MM.1S (cell line): ENCODE data around the gene CREB3L2.

ENCODE experiments used
- DNase-seq: peaks from one replicate; pipeline ENCODE4 v3.0.0-alpha.2; 2015
- H2AFZ ChIP-seq: fragments of 300-600 bp; sonication (generic); 2 replicates; pipeline ENCODE4 v1.6.0; 2016; ENCODE audit warnings: antibody characterized with exemption, low read length
- H3F3A ChIP-seq: fragments of 300-600 bp; sonication (generic); 2 replicates; pipeline ENCODE4 v1.6.1; 2016; ENCODE audit warnings: mild to moderate bottlenecking, antibody characterized with exemption, low read length, moderate library complexity, mixed read lengths; ENCODE audit not compliant: insufficient read depth
- H3K27ac ChIP-seq: fragments of 300-600 bp; sonication (generic); 2 replicates; pipeline ENCODE4 v1.5.1; 2016; ENCODE audit warnings: mild to moderate bottlenecking, low read length
- H3K27me3 ChIP-seq: fragments of 300-600 bp; sonication (generic); replicated peaks from 2 replicates; pipeline ENCODE4 v1.6.0; 2016; ENCODE audit warnings: low read length; ENCODE audit not compliant: insufficient read depth
- H3K36me3 ChIP-seq: fragments of 300-600 bp; sonication (generic); replicated peaks from 2 replicates; pipeline ENCODE4 v1.6.1; 2016; ENCODE audit warnings: mild to moderate bottlenecking, low read length, mixed read lengths; ENCODE audit not compliant: insufficient read depth
- H3K4me1 ChIP-seq: fragments of 300-600 bp; sonication (generic); 2 replicates; pipeline ENCODE4 v1.6.1; 2016; ENCODE audit warnings: low read length, mixed read lengths
- H3K4me2 ChIP-seq: fragments of 300-600 bp; sonication (generic); 2 replicates; pipeline ENCODE4 v1.6.0; 2016; ENCODE audit warnings: low read depth, low read length
- H3K4me3 ChIP-seq: fragments of 300-600 bp; sonication (generic); 2 replicates; pipeline ENCODE4 v1.5.1; 2016; ENCODE audit warnings: low read length, mixed read lengths
- H3K79me2 ChIP-seq: fragments of 300-600 bp; sonication (generic); 2 replicates; pipeline ENCODE4 v1.6.1; 2016; ENCODE audit warnings: mixed run types, low read length, mixed read lengths
- H3K9ac ChIP-seq: fragments of 300-600 bp; sonication (generic); 2 replicates; pipeline ENCODE4 v1.6.1; 2016; ENCODE audit warnings: low read length, mixed read lengths
- H3K9me2 ChIP-seq: fragments of 300-600 bp; sonication (generic); replicated peaks from 2 replicates; pipeline ENCODE4 v1.6.1; 2016; ENCODE audit warnings: mild to moderate bottlenecking, low read length, mixed read lengths; ENCODE audit not compliant: insufficient read depth
- H3K9me3 ChIP-seq: fragments of 300-600 bp; sonication (generic); replicated peaks from 2 replicates; pipeline ENCODE4 v1.6.1; 2016; ENCODE audit warnings: mild to moderate bottlenecking, low read length, mixed read lengths; ENCODE audit not compliant: insufficient read depth
- H4K20me1 ChIP-seq: fragments of 300-600 bp; sonication (generic); 2 replicates; pipeline ENCODE4 v1.6.1; 2016; ENCODE audit warnings: mild to moderate bottlenecking, low read length, moderate library complexity, mixed read lengths; ENCODE audit not compliant: insufficient read depth
- CTCF ChIP-seq: fragments of 300-600 bp; sonication (generic); IDR thresholded peaks from 2 replicates; pipeline ENCODE4 v1.5.1; 2016; ENCODE audit warnings: antibody characterized with exemption, low read length, mixed read lengths
- EZH2 ChIP-seq: fragments of 300-600 bp; sonication (generic); optimal IDR thresholded peaks from 2 replicates; pipeline ENCODE3; 2017; ENCODE audit warnings: low read depth, mild to moderate bottlenecking, antibody characterized with exemption, low read length, mixed read lengths
- EZH2phosphoT487 ChIP-seq: fragments of 300-600 bp; sonication (generic); IDR thresholded peaks from 2 replicates; pipeline ENCODE4 v1.6.1; 2018; ENCODE audit warnings: antibody characterized with exemption, low read length

The CREB3L2 gene

GRCh38 chr7:137933270-137934017 is 68.4 kb downstream of the CREB3L2 start:
- Histone ChIP-seq H3K4me2 (no peak overlapping the region), H3K27ac (no peak overlapping the region), H3K9me3 (no peaks in the 10 kb centered on the region), H3K36me3 (no peaks in the 10 kb centered on the region), H2AFZ (no peak overlapping the region), H3K9me2 (no peaks in the 10 kb centered on the region), H3F3A (peaks cover 19% of the 10 kb centered on the region), H3K4me3 (no peak overlapping the region), H3K79me2 (peaks cover 84% of the 10 kb centered on the region), H3K27me3 (no peaks in the 10 kb centered on the region), H3K4me1 (peaks cover 32% of the 10 kb centered on the region), H3K9ac (no peak overlapping the region), H4K20me1 (no peaks in the 10 kb centered on the region)
- TF ChIP-seq CTCF (no peak), EZH2 (no peak), EZH2phosphoT487 (no peak)
- no peak for DNase-seq

- H2AFZ ChIP-seq, result no peak overlapping the region
- H3K79me2 ChIP-seq, result peaks cover 85% of the 10 kb centered on the region
- H3K27ac ChIP-seq, result no peak overlapping the region
Measured at GRCh38 chr7:137932881-137933269, 69.0 kb downstream of the CREB3L2 start.

GRCh38 chr7:137931823-137932222 is 70.1 kb downstream of the CREB3L2 start:
- Histone ChIP-seq H3K4me1 (peaks cover 27% of the 10 kb centered on the region), H3K4me3 (no peak overlapping the region), H3K9ac (no peak overlapping the region)

More at GRCh38 chr7:137932881-137933269, 69.0 kb downstream of the CREB3L2 start:
- Histone ChIP-seq H3K9me3 (no peaks in the 10 kb centered on the region), H3K36me3 (no peaks in the 10 kb centered on the region), H3K9ac (no peak overlapping the region), H3K4me2 (no peak overlapping the region), H3K4me1 (peaks cover 32% of the 10 kb centered on the region), H4K20me1 (no peaks in the 10 kb centered on the region), H3F3A (peaks cover 19% of the 10 kb centered on the region), H3K27me3 (no peaks in the 10 kb centered on the region), H3K9me2 (no peaks in the 10 kb centered on the region), H3K4me3 (no peak overlapping the region)
- TF ChIP-seq EZH2phosphoT487, result no peak
- no peak for TF ChIP-seq EZH2
- no peak for TF ChIP-seq CTCF
- DNase-seq, result no peak

More at GRCh38 chr7:137931823-137932222, 70.1 kb downstream of the CREB3L2 start:
- Histone ChIP-seq H3K4me2 (no peak overlapping the region), H3K79me2 (peaks cover 85% of the 10 kb centered on the region), H3K9me2 (no peaks in the 10 kb centered on the region), H3F3A (peaks cover 19% of the 10 kb centered on the region), H3K27ac (no peak overlapping the region), H2AFZ (no peak overlapping the region), H3K27me3 (no peaks in the 10 kb centered on the region), H3K9me3 (no peaks in the 10 kb centered on the region), H4K20me1 (no peaks in the 10 kb centered on the region), H3K36me3 (no peaks in the 10 kb centered on the region)
- TF ChIP-seq EZH2 (no peak), CTCF (no peak), EZH2phosphoT487 (no peak)
- no peak for DNase-seq
